DND-41 (cell line): ENCODE results near the gene MEIOC.

ENCODE experiments used
- CTCF ChIP-seq: IDR thresholded peaks from 2 replicates; pipeline ENCODE4 v1.5.1; 2012; ENCODE audit warnings: borderline replicate concordance, low read length, moderate library complexity, mild to moderate bottlenecking; ENCODE audit not compliant: poor library complexity, severe bottlenecking; ENCODE audit errors: extremely low read depth
- EZH2 ChIP-seq: IDR thresholded peaks from 3 replicates; pipeline ENCODE4 v1.6.1; 2012; ENCODE audit warnings: borderline replicate concordance, low read depth, mild to moderate bottlenecking, moderate library complexity, low read length, inconsistent platforms; ENCODE audit not compliant: severe bottlenecking

- TF ChIP-seq CTCF (no peak), EZH2 (no peak)
Observed at GRCh38 chr17:44653384-44653783, 2.9 kb upstream of the MEIOC start.
